ENCODE results near the gene ATCAY.

Gene ATCAY, protein sequence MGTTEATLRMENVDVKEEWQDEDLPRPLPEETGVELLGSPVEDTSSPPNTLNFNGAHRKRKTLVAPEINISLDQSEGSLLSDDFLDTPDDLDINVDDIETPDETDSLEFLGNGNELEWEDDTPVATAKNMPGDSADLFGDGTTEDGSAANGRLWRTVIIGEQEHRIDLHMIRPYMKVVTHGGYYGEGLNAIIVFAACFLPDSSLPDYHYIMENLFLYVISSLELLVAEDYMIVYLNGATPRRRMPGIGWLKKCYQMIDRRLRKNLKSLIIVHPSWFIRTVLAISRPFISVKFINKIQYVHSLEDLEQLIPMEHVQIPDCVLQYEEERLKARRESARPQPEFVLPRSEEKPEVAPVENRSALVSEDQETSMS

DNA sequence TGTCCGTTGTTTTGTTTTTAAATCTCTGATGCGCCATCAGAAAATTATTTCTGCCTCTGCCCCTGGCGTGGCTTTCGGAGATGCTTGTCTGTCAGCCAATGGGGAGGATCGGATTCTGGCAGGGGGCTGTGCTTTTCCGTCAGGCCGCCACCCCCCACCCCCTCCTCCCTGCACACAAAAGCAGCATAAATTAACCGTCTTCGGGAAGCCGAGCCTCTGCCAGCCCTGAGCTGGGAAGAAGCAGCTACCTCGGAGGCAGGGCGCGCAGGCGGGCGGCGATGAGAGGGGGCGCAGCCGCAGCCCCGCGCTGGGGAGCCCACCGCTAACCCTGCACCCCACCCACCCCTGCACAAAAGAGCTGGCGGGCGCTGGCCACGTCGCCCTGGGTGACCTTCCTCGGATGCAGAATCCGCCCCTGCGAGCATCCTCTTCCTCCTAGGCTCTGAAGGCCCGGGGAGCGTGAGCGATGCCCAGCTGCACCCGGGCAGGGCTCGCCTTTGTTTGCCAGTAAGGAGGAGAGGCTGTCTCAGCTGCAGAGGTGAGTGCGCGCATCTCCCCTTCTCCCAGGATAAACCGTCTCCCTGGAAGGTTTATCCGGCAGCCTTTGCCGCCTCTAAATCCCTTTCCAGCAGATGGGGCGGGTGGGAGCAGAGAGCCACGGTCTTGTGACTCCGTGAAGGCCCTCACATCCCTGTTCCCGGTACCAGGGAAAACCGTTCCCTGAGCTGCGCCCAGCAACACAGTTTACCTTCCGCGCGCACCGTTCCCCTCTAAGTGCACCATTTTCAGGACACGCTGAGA, at the start of gene ATCAY:
Gene ATCAY, plus strand, starts transcription at position 215 of the 801 bp plus-strand sequence. CDS start 5,083 bp downstream, outside the sequence.
- no peak within 1 kb of the TSS for H3K4me3 ChIP-seq
- TF ChIP-seq, protein P1, sequence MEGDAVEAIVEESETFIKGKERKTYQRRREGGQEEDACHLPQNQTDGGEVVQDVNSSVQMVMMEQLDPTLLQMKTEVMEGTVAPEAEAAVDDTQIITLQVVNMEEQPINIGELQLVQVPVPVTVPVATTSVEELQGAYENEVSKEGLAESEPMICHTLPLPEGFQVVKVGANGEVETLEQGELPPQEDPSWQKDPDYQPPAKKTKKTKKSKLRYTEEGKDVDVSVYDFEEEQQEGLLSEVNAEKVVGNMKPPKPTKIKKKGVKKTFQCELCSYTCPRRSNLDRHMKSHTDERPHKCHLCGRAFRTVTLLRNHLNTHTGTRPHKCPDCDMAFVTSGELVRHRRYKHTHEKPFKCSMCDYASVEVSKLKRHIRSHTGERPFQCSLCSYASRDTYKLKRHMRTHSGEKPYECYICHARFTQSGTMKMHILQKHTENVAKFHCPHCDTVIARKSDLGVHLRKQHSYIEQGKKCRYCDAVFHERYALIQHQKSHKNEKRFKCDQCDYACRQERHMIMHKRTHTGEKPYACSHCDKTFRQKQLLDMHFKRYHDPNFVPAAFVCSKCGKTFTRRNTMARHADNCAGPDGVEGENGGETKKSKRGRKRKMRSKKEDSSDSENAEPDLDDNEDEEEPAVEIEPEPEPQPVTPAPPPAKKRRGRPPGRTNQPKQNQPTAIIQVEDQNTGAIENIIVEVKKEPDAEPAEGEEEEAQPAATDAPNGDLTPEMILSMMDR (IDR thresholded peaks at IDR 0.05) = no peak
- peaks cover 0 to 8% (median 1%) of the 10 kb centered on the region in 4 donors for H3K4me1 ChIP-seq
- intact Hi-C loops (cut with DNase I; ENCODE audit: low total_unique reads) = no loop called here
- peaks cover 11 to 69% of the 10 kb centered on the region in 2 donors for H3K27me3 ChIP-seq
- DNase-seq = no peak
- H3K36me3 ChIP-seq = no peaks in the 10 kb centered on the region
- no peak within 1 kb of the TSS for H3K27ac ChIP-seq
- no peaks in the 10 kb centered on the region for H3K9me3 ChIP-seq

DNA sequence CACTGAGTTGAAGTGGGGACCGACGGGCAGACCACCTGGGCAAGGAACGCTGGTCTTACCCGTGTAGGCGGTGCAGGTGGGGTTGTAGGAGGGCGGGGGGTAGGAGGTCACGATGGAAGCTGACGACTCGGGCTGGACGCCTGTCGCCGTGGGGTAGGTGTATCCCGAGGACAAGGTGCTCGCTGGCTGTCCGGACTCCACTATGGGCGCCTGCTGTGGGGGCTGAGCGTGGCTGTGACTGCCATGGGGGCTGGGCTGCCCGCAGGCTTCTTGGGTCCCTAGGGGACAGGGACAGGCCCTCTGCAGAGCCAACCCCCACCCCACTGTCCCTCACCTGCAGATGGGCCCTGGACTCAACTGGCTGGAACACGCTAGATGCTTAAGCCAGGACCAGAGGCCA, 48.9 kb upstream of the ATCAY start:
- Histone ChIP-seq H3K4me1 (no peaks in the 10 kb centered on the region), H3K27ac (no peak overlapping the region), H3K9me3 (no peaks in the 10 kb centered on the region), H3K27me3 (peaks cover 0 to 73% of the 10 kb centered on the region in 2 donors), H3K36me3 (no peaks in the 10 kb centered on the region), H3K4me3 (no peak overlapping the region)
- no peak for DNase-seq
- intact Hi-C loops (cut with DNase I; ENCODE audit: low total_unique reads) = no loop called here
- TF ChIP-seq, protein P1 (IDR thresholded peaks at IDR 0.05) = no peak

DNA sequence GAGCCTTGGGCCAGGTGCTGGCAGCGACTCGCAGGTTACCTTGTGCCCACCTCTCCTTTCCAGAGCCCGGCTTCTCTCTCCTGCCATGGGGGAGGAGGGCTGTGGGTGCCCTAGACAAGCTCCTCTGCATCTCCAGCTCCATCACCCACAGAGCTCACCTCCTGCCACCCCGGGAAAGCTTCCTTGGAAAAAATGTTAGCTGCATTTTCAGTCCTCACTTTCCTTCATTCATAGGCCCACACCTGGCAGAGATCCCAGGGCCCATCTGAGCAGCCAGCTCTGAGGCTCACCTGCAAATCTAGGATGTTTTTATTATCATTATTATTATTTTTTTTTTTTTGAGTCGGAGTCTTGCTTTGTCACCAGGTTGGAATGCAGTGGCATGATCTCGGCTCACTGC, 48.5 kb upstream of the ATCAY start:
- H3K4me1 ChIP-seq = no peaks in the 10 kb centered on the region
- intact Hi-C loops (cut with DNase I; ENCODE audit: low total_unique reads) = no loop called here
- no peaks in the 10 kb centered on the region for H3K36me3 ChIP-seq
- H3K9me3 ChIP-seq = no peaks in the 10 kb centered on the region
- no peak for DNase-seq
- TF ChIP-seq, protein P1 (IDR thresholded peaks at IDR 0.05) = no peak
- no peak overlapping the region for H3K27ac ChIP-seq
- H3K4me3 ChIP-seq = no peak overlapping the region
- peaks cover 0 to 69% of the 10 kb centered on the region in 2 donors for H3K27me3 ChIP-seq

DNA sequence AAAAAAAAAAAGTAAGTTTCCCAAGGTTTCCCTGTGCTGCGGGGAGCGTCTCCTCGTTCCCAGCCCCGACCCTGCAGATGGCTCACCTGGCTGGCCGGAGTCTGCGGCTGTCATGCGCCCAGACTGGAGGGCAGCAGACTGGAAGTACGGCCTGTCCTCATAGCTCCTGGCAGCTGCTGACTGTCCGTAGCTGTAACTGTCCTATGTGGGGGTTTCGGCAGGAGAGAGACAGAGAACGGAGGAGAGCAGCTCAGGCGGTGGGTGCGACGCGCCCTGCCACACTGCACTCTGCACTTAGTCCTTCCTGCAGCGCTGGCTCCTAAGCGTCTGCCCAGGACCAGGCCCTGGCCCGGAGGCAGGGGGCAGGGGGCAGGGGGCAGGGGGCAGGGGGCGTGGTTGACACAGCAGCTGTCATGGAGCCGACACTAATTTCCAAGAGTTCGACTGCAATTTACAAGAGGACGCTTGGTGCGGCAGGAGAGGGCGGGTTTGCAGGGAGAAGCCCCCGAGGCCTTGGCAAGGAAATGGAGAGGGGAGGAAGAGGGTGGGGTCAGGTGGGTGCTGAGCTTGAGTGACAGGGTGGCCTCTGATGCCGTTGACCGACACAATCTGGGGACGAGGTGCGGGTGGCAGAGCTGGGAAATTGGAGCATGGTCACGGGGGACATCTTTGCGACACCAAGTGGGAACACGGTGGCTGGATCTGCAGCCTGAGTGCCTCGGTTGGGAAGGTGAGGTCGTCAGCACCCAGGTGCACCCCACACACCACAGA, 46.7 kb upstream of the ATCAY start:
- Histone ChIP-seq H3K27ac (no peak overlapping the region), H3K9me3 (no peaks in the 10 kb centered on the region), H3K4me3 (no peak overlapping the region), H3K4me1 (no peaks in the 10 kb centered on the region), H3K27me3 (peaks cover 0 to 59% of the 10 kb centered on the region in 2 donors), H3K36me3 (no peaks in the 10 kb centered on the region)
- TF ChIP-seq, protein P1 (IDR thresholded peaks at IDR 0.05) = no peak
- intact Hi-C loops (cut with DNase I; ENCODE audit: low total_unique reads) = no loop called here
- no peak for DNase-seq

DNA sequence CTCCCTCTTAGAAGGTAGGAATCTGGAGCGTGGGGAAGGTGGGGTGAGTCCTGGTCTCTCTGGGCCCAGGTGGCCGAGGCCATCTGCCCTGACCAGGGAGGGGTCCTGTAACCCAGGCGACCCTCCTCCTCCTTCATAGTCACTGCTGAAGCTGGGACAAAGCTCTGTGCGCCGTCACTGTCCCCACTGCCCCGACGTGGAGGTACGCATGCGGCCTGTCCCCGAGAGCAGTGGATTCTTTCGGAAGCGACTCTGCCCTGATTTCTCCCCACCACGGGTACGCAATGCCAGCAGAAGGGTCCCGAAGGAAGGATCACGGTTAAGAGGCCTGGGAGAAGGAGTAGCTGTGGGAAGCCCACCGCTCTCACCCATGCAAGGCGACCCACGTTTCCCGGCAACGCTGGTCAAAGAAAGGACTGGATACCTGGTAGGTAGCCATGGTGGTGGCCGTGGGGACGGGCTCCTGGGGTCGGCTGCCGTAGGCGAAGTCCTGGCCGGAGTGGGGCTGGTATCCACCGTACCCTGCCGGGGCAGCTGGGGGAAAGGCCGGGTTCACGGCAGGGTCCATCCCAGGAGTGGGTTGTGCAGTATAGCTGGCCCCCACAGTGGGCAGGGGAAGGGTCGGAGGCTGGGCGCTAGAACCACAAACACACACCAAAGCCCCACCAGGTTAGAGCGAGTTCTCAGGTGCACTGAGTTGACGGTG, 46.0 kb upstream of the ATCAY start:
- TF ChIP-seq, protein P1 (IDR thresholded peaks at IDR 0.05) = no peak
- intact Hi-C loops (cut with DNase I; ENCODE audit: low total_unique reads) = no loop called here

More for the DNA sequence above, 46.0 kb upstream of the ATCAY start:
- Histone ChIP-seq H3K4me3 (no peak overlapping the region), H3K36me3 (no peaks in the 10 kb centered on the region), H3K9me3 (no peaks in the 10 kb centered on the region), H3K4me1 (no peaks in the 10 kb centered on the region), H3K27ac (no peak overlapping the region), H3K27me3 (peaks cover 0 to 53% of the 10 kb centered on the region in 2 donors)
- DNase-seq = no peak

All from tibial artery (tissue), 4 donors.